Measurements from ENCODE around the gene DNAJC28.

DNA sequence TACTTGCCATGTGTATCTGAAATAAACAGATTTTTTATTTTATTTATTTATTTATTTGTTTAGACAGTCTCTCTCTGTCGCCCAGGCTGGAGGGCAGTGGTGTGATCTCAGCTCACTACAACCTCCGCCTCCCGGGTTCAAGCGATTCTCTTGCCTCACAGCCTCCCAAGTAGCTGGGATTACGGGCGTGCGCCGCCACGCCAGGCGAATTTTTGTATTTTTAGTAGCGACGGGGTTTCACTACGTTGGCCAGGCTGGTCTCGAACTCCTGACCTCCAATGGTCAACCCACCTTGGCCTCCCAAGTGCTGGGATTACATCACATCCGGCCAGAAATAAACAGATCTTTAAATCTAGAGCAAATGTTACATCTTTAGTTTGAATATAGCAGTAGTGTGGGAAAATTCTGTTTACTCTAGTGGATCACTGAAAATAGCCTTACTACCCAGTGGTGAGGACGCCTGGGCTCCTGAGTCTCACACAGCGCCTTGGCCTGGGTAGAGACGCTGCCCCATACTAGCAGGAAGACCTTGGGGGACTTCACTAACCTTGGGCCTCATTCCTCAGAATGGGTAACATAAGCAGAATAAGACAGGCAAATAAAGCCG lies 49.7 kb upstream of the DNAJC28 start:
- TF ChIP-seq POLR2A (IDR thresholded peaks at IDR 0.05) = no peak
- TF ChIP-seq, protein P1, sequence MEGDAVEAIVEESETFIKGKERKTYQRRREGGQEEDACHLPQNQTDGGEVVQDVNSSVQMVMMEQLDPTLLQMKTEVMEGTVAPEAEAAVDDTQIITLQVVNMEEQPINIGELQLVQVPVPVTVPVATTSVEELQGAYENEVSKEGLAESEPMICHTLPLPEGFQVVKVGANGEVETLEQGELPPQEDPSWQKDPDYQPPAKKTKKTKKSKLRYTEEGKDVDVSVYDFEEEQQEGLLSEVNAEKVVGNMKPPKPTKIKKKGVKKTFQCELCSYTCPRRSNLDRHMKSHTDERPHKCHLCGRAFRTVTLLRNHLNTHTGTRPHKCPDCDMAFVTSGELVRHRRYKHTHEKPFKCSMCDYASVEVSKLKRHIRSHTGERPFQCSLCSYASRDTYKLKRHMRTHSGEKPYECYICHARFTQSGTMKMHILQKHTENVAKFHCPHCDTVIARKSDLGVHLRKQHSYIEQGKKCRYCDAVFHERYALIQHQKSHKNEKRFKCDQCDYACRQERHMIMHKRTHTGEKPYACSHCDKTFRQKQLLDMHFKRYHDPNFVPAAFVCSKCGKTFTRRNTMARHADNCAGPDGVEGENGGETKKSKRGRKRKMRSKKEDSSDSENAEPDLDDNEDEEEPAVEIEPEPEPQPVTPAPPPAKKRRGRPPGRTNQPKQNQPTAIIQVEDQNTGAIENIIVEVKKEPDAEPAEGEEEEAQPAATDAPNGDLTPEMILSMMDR (IDR thresholded peaks at IDR 0.05) = no peak
- TF ChIP-seq POLR2AphosphoS5 (IDR thresholded peaks at IDR 0.05) = no peak
